Endothelial cell of umbilical vein (primary cell): ENCODE results near the gene SELENOV. TPM values are rescaled to one million over a fixed set of nuclear protein-coding genes. Genes with fewer than 3 reads are reported as not detected.

Source experiments
- BruUV-seq: library from RNA; stranded (reverse); fragments of 400-500 nt; replicated peaks from 2 replicates; lab custom pipeline; 2021; lab: Mats Ljungman, UMichigan
- CTCF ChIA-PET: fragments of 300-600, 350-600 bp; sonication (Branson Sonifier 250); formaldehyde crosslinking; loops from one replicate; lab custom pipeline; 2021; ENCODE audit warnings: antibody characterized with exemption, inconsistent platforms; lab: Charles Lee
- POLR2A ChIA-PET: fragments of 300-600, 350-600 bp; sonication (Branson Sonifier 250); formaldehyde crosslinking; loops from one replicate; lab custom pipeline; 2021; ENCODE audit warnings: antibody characterized with exemption, inconsistent platforms; lab: Charles Lee
- DNase-seq: peaks from one replicate; pipeline ENCODE4 v3.0.0-alpha.2; 2011; ENCODE audit warnings: low read depth, low spot score
- FAIRE-seq: peaks from 2 replicates; lab custom pipeline; 2011; peaks lifted over from hg19 to GRCh38; lab: Jason Lieb, UNC
- H2AFZ ChIP-seq: 2 replicates; pipeline ENCODE4 v1.6.0; 2012; ENCODE audit warnings: low read depth, low read length, control low read depth, inconsistent platforms
- H3K27ac ChIP-seq: 2 replicates; pipeline ENCODE4 v1.5.1; 2011; ENCODE audit warnings: low read depth, mild to moderate bottlenecking, control low read depth, low read length, moderate library complexity; ENCODE audit not compliant: insufficient read depth
- H3K27me3 ChIP-seq, 2 experiments: 2 replicates each; pipeline versions ENCODE4 v1.6.0 to v1.6.1; 2011; ENCODE audit warnings: low read length in 2 of 2, mixed read lengths in 1 of 2; ENCODE audit not compliant: control insufficient read depth in 2 of 2, insufficient read depth in 2 of 2
- H3K36me3 ChIP-seq, 2 experiments: 2 replicates in 1 of 2; 3 replicates in 1 of 2; pipeline ENCODE4 v1.5.1; 2011; ENCODE audit warnings: low read length in 2 of 2, mild to moderate bottlenecking in 1 of 2, moderate library complexity in 1 of 2; ENCODE audit not compliant: control insufficient read depth in 2 of 2, insufficient read depth in 2 of 2; ENCODE audit errors: extremely low read depth in 1 of 2
- H3K4me1 ChIP-seq: 3 replicates; pipeline ENCODE4 v1.5.1; 2011; ENCODE audit warnings: mild to moderate bottlenecking, low read length; ENCODE audit not compliant: control insufficient read depth, insufficient read depth; ENCODE audit errors: extremely low read depth
- H3K4me2 ChIP-seq: 2 replicates; pipeline ENCODE4 v1.6.1; 2011; ENCODE audit warnings: low read length, control low read depth, mixed read lengths; ENCODE audit not compliant: insufficient read depth
- H3K4me3 ChIP-seq, 3 experiments: fragments of 200-600 bp in 1 of 3; sonication (generic), shearing (Covaris generic) in 1 of 3; replicated peaks in 1 of 3; 2 replicates each; pipeline ENCODE4 v1.5.1; 2011 to 2016; ENCODE audit warnings: control low read depth in 3 of 3, low read length in 3 of 3, mild to moderate bottlenecking in 2 of 3, inconsistent platforms in 1 of 3, low read depth in 1 of 3, moderate library complexity in 1 of 3; ENCODE audit not compliant: insufficient read depth in 1 of 3
- H3K79me2 ChIP-seq: 2 replicates; pipeline ENCODE4 v1.6.0; 2012; ENCODE audit warnings: low read length, inconsistent platforms; ENCODE audit not compliant: control insufficient read depth, insufficient read depth
- H3K9ac ChIP-seq: replicated peaks from 2 replicates; pipeline ENCODE3; 2011; ENCODE audit warnings: low read length, control low read depth; ENCODE audit not compliant: insufficient read depth; ENCODE audit errors: extremely low read depth
- H3K9me1 ChIP-seq: replicated peaks from 3 replicates; pipeline ENCODE4 v1.6.0; 2011; ENCODE audit warnings: mild to moderate bottlenecking, low read length; ENCODE audit not compliant: control insufficient read depth, insufficient read depth; ENCODE audit errors: extremely low read depth
- H3K9me3 ChIP-seq: replicated peaks from 2 replicates; pipeline ENCODE4 v1.5.1; 2012; ENCODE audit warnings: low read length, inconsistent platforms; ENCODE audit not compliant: control insufficient read depth, insufficient read depth
- H4K20me1 ChIP-seq: replicated peaks from 2 replicates; pipeline ENCODE3; 2011; ENCODE audit warnings: mild to moderate bottlenecking, low read length; ENCODE audit not compliant: control insufficient read depth, insufficient read depth; ENCODE audit errors: extremely low read depth
- CTCF ChIP-seq, 2 donors: IDR thresholded peaks; 1 replicate in 1 of 2; 2 replicates in 1 of 2; pipeline ENCODE4 v1.5.1; 2011; ENCODE audit warnings: low read length in 2 of 2, mild to moderate bottlenecking in 2 of 2, moderate library complexity in 2 of 2, control low read depth in 1 of 2, inconsistent platforms in 1 of 2, low read depth in 1 of 2; ENCODE audit not compliant: insufficient read depth in 1 of 2; ENCODE audit errors: extremely low read depth in 1 of 2
- EZH2 ChIP-seq: IDR thresholded peaks from 2 replicates; pipeline ENCODE4 v1.6.1; 2012; ENCODE audit warnings: borderline replicate concordance, low read depth, mild to moderate bottlenecking, moderate library complexity, low read length, inconsistent platforms; ENCODE audit not compliant: severe bottlenecking
- FOS ChIP-seq: IDR thresholded peaks from 2 replicates; pipeline ENCODE4 v1.6.1; 2011; ENCODE audit warnings: mild to moderate bottlenecking, low read length, moderate library complexity, borderline replicate concordance; ENCODE audit not compliant: insufficient read depth
- GATA2 ChIP-seq: IDR thresholded peaks from 2 replicates; pipeline ENCODE4 v1.7.0; 2011; ENCODE audit warnings: low read depth, mild to moderate bottlenecking, moderate library complexity, mixed read lengths, low read length; ENCODE audit not compliant: insufficient read length, insufficient read depth
- JUN ChIP-seq: IDR thresholded peaks from 2 replicates; pipeline ENCODE4 v1.6.1; 2011; ENCODE audit warnings: borderline replicate concordance, low read depth; ENCODE audit not compliant: insufficient read length, insufficient read depth
- MYC ChIP-seq: IDR thresholded peaks from one replicate; pipeline ENCODE4 v1.6.1; 2011; ENCODE audit warnings: mild to moderate bottlenecking, low read depth, low read length
- POLR2A ChIP-seq: IDR thresholded peaks from 2 replicates; pipeline ENCODE4 v1.6.1; 2012; ENCODE audit warnings: low read depth, mild to moderate bottlenecking, control low read depth, low read length
- POLR2AphosphoS5 ChIP-seq: IDR thresholded peaks from 2 replicates; pipeline ENCODE4 v1.6.1; 2012; ENCODE audit warnings: low read depth, mild to moderate bottlenecking, control low read depth, low read length, moderate library complexity; ENCODE audit not compliant: insufficient read depth
- dilution Hi-C: fragments of 300-500 bp; cut with MboI; formaldehyde crosslinking; loops from one replicate; pipeline ENCODE4 v1.15.0; 2019; ENCODE audit warnings: low sequenced_read_pairs; ENCODE audit not compliant: extremely low pct_ligation_motif_present
- intact Hi-C: fragments of 100-400 bp; cut with micrococcal nuclease; formaldehyde crosslinking; loops from one replicate; pipeline ENCODE4 v1.10.0; 2022
- polyA plus RNA-seq, 4 experiments: library from polyadenylated mRNA; depleted of rRNA in 3 of 4; stranded (reverse) in 3 of 4; unstranded in 1 of 4; fragments of >200 nt; gene quantifications; 2 replicates each; pipeline versions ENCODE4 v1.2.1 to v1.2.3, GENCODE V29; 2011 to 2012; ENCODE audit warnings: missing spikeins in 1 of 4
- total RNA-seq: library from RNA; stranded (reverse); gene quantifications from 2 replicates; pipeline ENCODE4 v1.2.3, GENCODE V29; 2021
- TF ChIP-seq, protein P1 (sequence below): IDR thresholded peaks from 2 replicates; pipeline ENCODE4 v1.6.1; 2011; ENCODE audit not compliant: insufficient read depth, insufficient read length

SELENOV gene
- total and polyA plus RNA-seq, 2 donors (not counting 3 experiments of a cell fraction or from before 2014, with no cell fraction given): not detected

DNA sequence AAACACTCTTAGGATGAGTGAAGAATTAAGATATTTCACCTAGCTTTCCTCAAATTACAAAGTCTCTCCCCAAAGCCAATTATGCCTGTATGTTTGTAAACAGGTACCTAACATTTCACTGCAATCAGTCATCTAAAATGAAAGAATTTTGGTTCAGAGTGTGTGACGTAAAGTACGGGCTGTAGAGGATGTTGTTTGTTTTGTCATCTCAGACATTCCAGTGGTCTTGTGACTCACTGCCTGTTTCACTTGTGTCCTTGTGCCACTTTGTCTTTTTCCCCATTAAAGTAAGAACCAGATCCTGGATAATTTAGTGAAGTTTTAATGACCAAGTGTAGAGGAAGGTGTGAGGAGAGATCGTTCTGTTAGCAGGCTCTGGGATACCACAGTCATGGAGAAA is 53.7 kb downstream of the SELENOV start:
- ChIA-PET CTCF (no interaction called here), POLR2A (no interaction called here)
- Histone ChIP-seq H3K27ac (no peak overlapping the region), H3K9ac (no peak overlapping the region), H4K20me1 (no peaks in the 10 kb centered on the region), H3K4me2 (no peak overlapping the region), H3K36me3 (no peaks in the 10 kb centered on the region), H3K9me3 (no peaks in the 10 kb centered on the region), H3K4me3 (no peak overlapping the region), H3K4me1 (no peaks in the 10 kb centered on the region), H2AFZ (no peak overlapping the region), H3K79me2 (no peaks in the 10 kb centered on the region), H3K9me1 (no peaks in the 10 kb centered on the region), H3K27me3 (no peaks in the 10 kb centered on the region)
- DNase-seq: no peak
- BruUV-seq: no TSS peak
- no peak for FAIRE-seq
- dilution Hi-C loops: loop anchor here (10.0 kb wide), 1 partner anchor 106 kb away; no protein-coding TSS in a partner anchor
- intact Hi-C loops: no loop called here
- no peak for TF ChIP-seq FOS
- TF ChIP-seq JUN: no peak
- TF ChIP-seq CTCF (IDR thresholded peaks at IDR 0.05; ENCODE audit: extremely low read depth in 1 of 2, insufficient read depth in 1 of 2, low read depth in 1 of 2, low read length in 2 of 2): no peak
- no peak for TF ChIP-seq POLR2A
- TF ChIP-seq, protein P1, sequence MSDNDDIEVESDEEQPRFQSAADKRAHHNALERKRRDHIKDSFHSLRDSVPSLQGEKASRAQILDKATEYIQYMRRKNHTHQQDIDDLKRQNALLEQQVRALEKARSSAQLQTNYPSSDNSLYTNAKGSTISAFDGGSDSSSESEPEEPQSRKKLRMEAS: no peak
- no peak for TF ChIP-seq POLR2AphosphoS5
- no peak for TF ChIP-seq GATA2
- TF ChIP-seq EZH2: no peak
- TF ChIP-seq MYC: no peak

Other genes starting within 250 kb of the SELENOV start
- not detected in 2 replicates for gene IFNL2, start 246.7 kb upstream of the SELENOV start, total RNA-seq
- not detected in 2 replicates for gene IFNL2, start 246.7 kb upstream of the SELENOV start, polyA plus RNA-seq
- not detected in 2 replicates for gene IFNL1, start 218.7 kb upstream of the SELENOV start, total RNA-seq
- not detected in 2 replicates for gene IFNL1, start 218.7 kb upstream of the SELENOV start, polyA plus RNA-seq
- gene LRFN1, start 194.3 kb upstream of the SELENOV start, total RNA-seq: 1.4 and 1.5 TPM in 2 replicates
- 0.38 and 0.39 TPM in 2 replicates for gene LRFN1, start 194.3 kb upstream of the SELENOV start, polyA plus RNA-seq
- 39.5 and 41.5 TPM in 2 replicates for gene GMFG, start 179.1 kb upstream of the SELENOV start, total RNA-seq
- 9.2 and 13.7 TPM in 2 replicates for gene GMFG, start 179.1 kb upstream of the SELENOV start, polyA plus RNA-seq
- gene SAMD4B, start 172.7 kb upstream of the SELENOV start, total RNA-seq: 82.1 and 87.7 TPM in 2 replicates
- gene SAMD4B, start 172.7 kb upstream of the SELENOV start, polyA plus RNA-seq: 84.2 and 98.0 TPM in 2 replicates
- gene PAF1, start 124.0 kb upstream of the SELENOV start, total RNA-seq: 53.6 and 55.1 TPM in 2 replicates
- 77.9 and 90.8 TPM in 2 replicates for gene PAF1, start 124.0 kb upstream of the SELENOV start, polyA plus RNA-seq
- gene MED29, start 123.8 kb upstream of the SELENOV start, total RNA-seq: 24.7 and 25.5 TPM in 2 replicates
- gene MED29, start 123.8 kb upstream of the SELENOV start, polyA plus RNA-seq: 50.4 and 60.3 TPM in 2 replicates
- gene ZFP36, start 108.3 kb upstream of the SELENOV start, total RNA-seq: 12.2 and 26.5 TPM in 2 replicates
- gene ZFP36, start 108.3 kb upstream of the SELENOV start, polyA plus RNA-seq: 16.3 and 21.7 TPM in 2 replicates
- 74.1 TPM in 2 replicates for gene PLEKHG2, start 102.5 kb upstream of the SELENOV start, total RNA-seq
- gene PLEKHG2, start 102.5 kb upstream of the SELENOV start, polyA plus RNA-seq: 26.4 and 44.7 TPM in 2 replicates
- gene RPS16, start 79.2 kb upstream of the SELENOV start, total RNA-seq: 1,735 and 1,768 TPM in 2 replicates
- 5,244 and 6,084 TPM in 2 replicates for gene RPS16, start 79.2 kb upstream of the SELENOV start, polyA plus RNA-seq
- gene SUPT5H, start 69.6 kb upstream of the SELENOV start, total RNA-seq: 108 and 120 TPM in 2 replicates
- 81.8 and 87.6 TPM in 2 replicates for gene SUPT5H, start 69.6 kb upstream of the SELENOV start, polyA plus RNA-seq
- 85.7 and 86.1 TPM in 2 replicates for gene TIMM50, start 34.3 kb upstream of the SELENOV start, total RNA-seq
- gene TIMM50, start 34.3 kb upstream of the SELENOV start, polyA plus RNA-seq: 118 and 124 TPM in 2 replicates
- 0.40 and 0.55 TPM in 2 replicates for gene DLL3, start 16.2 kb upstream of the SELENOV start, total RNA-seq
- 0.73 and 0.89 TPM in 2 replicates for gene DLL3, start 16.2 kb upstream of the SELENOV start, polyA plus RNA-seq
- gene EID2B, start 17.7 kb downstream of the SELENOV start, total RNA-seq: 3.0 and 3.9 TPM in 2 replicates
- gene EID2B, start 17.7 kb downstream of the SELENOV start, polyA plus RNA-seq: 1.6 and 1.7 TPM in 2 replicates
- 17.4 and 19.2 TPM in 2 replicates for gene EID2, start 25.0 kb downstream of the SELENOV start, total RNA-seq
- 6.6 TPM in 2 replicates for gene EID2, start 25.0 kb downstream of the SELENOV start, polyA plus RNA-seq
- gene LGALS13, start 87.4 kb downstream of the SELENOV start, total RNA-seq: not detected in 2 replicates
- not detected in 2 replicates for gene LGALS13, start 87.4 kb downstream of the SELENOV start, polyA plus RNA-seq
- gene LGALS16, start 140.8 kb downstream of the SELENOV start, total RNA-seq: not detected in 2 replicates
- not detected in 2 replicates for gene LGALS16, start 140.8 kb downstream of the SELENOV start, polyA plus RNA-seq
- gene LGALS14, start 189.3 kb downstream of the SELENOV start, total RNA-seq: not detected in 2 replicates
- gene LGALS14, start 189.3 kb downstream of the SELENOV start, polyA plus RNA-seq: not detected in 2 replicates
- gene CLC, start 222.9 kb downstream of the SELENOV start, total RNA-seq: not detected in 2 replicates
- gene CLC, start 222.9 kb downstream of the SELENOV start, polyA plus RNA-seq: not detected in 2 replicates